GM21528 (cell line): ENCODE results near the gene RBBP5.

Source experiments
- ATAC-seq: cut with Tn5 transposase; IDR thresholded peaks from one replicate; pipeline ENCODE4 v1.9.1; 2021; ENCODE audit warnings: mild to moderate bottlenecking, moderate library complexity; ENCODE audit not compliant: unreplicated experiment, low FRiP score

Gene RBBP5

DNA sequence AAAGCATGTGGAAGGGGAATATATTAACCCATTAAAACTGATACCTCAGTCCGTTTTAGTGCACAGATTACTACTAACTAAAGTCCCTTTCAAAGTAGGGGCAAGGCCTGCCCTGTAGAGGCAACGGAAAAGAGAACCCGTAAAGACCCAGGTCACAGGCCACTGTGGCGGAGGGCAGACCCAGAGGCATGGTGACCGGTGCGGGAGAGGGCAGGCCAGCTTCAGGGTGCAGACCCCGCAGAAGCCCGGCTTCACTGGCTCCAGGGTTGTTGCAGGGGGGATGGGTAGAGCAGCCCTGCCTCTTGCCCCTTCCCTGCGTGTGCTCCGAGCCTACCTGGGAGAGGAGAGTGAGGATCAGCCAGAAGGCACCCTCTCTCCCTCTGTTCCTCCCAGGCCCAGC is 61.0 kb downstream of the RBBP5 start:
- no peak for ATAC-seq

DNA sequence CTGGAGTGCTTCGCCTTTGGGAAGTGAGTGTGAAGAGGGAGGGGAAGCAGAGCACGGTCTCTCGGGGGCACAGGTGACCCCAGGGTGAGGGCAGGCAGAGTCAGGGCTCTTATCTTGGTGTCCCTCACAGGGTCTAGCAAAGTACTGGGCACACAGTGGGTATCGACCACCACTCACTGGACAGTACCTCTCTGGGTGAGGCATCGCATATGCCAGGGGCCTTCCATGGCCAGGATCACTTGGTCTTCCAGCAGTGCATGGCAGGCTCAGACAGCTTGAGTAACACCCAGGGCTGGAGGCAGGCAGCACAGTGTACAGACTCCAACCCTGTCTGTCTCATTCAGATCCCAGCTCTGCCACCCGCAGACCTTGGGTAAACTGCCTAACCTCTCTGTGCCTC is 62.1 kb downstream of the RBBP5 start:
- no peak for ATAC-seq

DNA sequence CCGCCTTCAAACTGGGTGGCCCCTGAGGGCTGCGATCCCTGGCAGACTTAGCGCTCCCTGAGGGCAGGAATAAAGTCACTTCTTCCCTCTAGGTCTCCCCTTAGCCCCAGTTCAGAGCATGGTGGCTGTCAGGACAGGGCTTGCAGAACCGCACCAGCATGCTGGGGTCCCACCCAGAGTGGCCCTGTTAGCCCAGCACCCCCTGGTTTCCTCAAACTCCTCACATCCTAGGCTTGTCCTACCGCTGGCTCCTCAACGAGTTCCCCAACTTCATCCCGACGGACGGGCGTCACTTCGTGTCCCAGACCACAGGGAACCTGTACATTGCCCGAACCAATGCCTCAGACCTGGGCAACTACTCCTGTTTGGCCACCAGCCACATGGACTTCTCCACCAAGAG is 62.9 kb downstream of the RBBP5 start:
- no peak for ATAC-seq

DNA sequence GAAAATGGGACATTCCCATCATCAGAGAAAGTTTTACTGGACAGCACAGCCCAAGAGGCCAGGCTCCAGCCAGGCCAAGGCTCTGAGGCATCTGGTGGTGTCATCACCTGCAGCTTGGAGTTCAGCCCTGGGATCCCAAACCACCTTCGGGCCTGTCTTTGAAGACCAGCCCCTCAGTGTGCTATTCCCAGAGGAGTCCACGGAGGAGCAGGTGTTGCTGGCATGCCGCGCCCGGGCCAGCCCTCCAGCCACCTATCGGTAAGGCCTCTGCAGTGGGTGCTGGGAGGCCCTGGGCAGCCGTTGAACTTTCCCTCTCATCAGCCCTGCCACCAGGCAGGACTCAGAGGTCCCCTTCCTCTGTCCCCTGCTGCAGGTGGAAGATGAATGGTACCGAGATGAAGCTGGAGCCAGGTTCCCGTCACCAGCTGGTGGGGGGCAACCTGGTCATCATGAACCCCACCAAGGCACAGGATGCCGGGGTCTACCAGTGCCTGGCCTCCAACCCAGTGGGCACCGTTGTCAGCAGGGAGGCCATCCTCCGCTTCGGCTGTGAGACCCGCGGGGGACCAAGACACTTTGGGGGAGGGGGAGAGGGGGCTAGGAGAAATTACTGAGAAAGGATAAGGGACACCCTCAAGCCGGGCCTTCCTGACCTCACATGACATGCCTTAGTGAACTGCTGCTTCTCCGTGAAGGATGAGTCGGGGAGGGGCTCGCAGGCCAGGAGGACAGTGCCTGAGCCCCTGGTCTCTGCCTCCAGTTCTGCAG is 63.8 kb downstream of the RBBP5 start:
- ATAC-seq, result no peak

DNA sequence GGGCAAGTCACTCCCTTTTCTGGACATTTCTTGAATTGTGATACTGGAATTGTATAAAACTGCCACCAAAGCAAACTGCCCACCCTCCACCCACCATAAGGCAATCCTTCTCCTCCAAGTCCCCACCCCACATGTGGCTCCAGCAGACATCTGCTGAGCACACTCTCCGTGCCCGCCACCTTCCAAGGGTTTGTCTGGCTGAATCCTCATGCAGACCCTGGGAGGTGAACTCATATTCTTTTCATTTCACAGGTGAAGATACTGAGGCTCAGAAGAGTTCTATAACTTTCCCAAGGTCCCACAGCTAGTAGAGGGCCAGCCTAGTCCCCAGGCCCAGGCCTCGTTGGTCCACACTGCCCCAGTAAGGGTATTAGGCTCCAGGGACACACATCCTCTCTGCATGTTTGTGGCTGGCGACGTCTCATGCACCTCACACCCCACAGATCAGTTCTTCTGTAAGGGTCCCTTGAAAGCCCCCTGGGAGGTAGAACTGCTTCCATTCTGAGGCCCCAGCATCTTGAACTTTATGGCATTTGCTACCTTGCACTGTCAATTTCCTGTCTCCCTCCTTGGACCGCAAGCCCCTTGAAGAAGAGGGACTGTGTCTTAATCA is 64.7 kb downstream of the RBBP5 start:
- ATAC-seq, result no peak

DNA sequence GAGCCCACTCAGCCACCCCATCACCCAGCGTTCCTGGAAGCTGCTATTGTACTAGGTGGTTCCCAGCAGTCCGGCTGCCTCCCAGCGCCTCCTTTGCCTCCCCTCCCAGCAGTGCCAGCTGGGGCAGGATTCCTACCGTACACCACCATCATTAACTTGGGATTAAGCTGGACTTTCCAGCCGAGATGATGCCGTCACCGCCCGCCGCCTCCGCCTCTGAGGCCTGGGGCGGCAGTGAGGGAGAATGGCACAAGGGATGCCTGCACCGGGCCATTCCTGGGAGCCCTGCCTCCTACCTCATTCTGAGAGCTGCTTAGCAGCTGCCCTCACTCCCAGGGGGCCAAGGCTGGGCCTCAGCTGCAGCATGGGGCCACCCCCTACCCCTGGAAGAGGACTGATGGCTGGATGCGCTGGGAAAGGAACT is 65.6 kb downstream of the RBBP5 start:
- no peak for ATAC-seq

DNA sequence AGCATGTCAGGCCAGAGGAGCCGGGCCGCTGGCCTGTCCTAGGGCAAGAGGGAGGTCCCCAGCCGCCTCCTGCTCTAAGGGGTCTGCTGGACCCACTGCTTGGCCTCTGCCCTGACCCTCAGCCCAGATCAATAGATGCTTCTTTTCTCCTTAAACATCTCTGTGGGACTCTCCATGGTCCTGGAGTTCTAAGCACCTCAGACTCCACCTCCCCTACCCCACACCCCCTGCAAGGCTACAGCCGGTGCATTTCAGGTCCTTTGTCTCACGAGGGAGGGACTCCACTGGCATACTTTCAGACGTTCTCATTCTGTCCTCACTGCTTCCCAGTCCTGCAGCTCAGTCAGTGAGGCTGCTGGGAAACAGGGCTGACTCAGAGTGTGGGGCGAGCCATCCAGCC is 67.8 kb downstream of the RBBP5 start:
- no peak for ATAC-seq

DNA sequence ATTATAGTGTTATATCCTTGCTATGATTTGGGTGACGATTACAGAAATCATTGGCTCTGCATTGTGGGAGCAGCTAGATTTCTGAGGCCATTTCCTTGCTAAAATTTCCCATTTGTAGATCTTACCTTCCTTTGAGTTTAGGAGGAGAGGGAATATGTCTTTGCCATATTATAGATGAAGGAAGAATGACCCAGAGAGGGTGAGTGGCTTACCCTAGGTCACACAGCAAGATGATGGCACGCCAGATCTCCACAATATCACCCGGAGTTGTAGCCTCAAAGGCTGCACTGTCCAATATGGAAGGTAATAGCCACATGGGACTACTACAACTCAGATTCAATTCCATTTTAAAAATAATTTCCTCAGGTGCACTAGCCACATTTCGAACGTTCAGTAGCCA is 68.5 kb downstream of the RBBP5 start:
- no peak for ATAC-seq

DNA sequence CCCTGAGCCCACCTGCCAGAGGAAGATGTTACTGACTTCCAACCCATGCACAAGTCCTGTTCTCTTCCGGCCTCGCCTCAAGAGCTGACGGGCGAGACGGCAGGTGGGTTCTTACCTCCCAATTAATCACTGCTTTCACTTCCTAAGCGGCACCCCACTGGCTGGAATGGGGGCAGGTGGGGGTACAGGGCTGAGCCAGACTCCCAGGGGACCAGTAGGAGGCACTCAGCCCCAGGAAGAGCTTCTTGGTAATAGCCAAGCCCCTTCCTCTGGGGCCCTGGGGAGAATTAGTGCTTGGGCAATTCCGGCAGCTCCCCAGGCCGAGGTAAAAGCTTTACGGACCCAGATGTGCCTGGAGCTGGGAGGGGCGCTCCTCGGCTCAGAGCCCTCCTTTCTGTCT is 69.1 kb downstream of the RBBP5 start:
- no peak for ATAC-seq

DNA sequence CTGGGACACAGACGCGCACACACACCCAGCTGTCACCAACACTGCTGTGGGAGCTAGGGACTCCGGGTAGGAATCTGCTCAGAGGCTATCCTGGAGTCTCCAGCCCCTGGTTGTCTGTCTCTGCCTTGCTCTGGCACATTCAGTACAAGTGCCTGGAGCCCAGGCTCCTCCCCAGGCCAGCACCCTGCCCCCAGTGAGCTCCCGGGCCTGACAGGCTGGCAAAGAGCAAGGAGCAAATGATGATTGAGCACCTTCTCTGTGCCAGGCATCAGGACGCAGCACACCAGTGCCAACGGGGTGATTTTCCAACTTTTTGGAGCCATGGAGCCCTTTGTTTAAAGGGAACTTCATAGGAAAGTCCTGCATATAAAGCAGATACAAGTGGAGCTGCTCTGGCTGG is 72.3 kb downstream of the RBBP5 start:
- ATAC-seq, result no peak

DNA sequence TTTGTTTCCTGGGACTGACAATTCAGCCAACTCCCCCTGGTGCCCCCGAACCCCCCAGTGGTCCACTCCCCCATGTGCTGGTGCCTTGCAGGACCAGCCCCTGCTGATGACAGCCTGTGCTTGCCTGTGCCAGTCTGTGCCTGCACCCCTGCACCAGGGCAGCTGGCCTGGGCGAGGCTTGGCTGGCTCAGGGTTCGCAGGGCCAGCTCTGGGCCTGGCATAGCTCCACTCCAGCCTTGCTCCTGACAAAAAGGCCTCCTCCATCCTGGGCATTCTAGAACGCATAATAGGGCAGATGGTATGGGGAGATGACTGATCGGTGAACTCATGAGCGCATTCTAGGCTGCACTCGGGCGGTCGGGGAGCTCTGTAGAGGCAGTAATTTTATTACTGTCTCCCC is 73.4 kb downstream of the RBBP5 start:
- ATAC-seq, result no peak

DNA sequence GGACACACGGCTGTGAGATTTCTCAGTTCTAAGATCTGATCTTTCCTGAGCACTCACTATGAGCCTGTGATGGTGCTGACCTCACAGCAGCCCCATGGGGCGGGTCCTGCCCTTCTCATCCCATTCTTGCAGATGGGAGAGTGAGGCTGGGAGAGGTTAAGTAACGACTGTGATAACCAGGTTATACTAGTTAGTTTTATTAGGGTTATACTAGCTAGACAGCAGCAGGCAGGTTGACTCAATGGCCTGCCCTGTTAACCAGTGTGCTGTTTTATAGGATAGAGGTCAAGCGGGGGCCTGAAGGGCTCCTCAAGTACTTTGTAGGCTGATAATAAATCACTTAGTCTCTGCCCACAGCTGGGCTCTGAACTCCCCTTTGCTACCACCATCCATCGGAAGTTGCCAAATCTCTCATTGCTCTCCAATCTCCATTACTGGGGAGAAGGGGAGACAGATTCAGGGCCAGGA is 74.0 kb downstream of the RBBP5 start:
- no peak for ATAC-seq

DNA sequence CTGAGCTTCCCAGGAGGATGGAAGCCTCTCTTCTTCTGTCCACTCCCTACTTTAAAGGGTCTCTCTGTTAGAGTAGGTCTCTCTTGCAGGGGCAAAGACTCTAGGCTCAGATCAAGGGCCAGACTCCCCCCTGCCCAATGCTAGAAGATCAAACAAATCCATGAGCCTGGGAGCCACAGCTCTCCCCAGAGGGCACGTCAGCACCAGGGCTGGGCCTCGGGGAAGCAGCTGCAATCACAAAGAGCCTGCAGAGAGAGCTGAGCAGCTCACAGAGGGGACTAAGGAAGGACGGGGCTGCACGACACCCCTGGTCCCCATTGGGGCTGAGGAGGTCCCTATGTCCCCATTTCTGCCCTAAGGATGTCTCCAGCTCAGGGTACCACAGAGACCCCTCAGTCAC is 74.9 kb downstream of the RBBP5 start:
- no peak for ATAC-seq

DNA sequence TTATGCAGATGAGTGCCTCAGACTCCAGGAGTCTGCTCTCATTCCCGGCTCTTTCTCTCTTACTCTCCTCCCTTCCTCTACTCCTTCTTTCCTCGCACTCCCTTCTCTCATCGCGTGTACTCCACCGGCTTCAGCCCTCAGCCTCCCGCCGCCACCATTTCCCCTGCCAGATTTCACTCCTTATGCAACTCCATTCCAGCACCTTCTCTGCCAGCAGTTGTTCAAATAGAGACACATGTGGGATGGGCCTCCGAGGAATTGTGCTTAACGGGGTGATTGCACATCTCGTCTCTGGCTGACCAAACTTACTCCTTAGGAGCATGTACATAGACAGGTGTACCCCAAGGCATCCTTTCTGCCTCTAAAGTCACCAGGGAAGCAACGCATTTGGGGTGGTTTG is 76.6 kb downstream of the RBBP5 start:
- no peak for ATAC-seq

DNA sequence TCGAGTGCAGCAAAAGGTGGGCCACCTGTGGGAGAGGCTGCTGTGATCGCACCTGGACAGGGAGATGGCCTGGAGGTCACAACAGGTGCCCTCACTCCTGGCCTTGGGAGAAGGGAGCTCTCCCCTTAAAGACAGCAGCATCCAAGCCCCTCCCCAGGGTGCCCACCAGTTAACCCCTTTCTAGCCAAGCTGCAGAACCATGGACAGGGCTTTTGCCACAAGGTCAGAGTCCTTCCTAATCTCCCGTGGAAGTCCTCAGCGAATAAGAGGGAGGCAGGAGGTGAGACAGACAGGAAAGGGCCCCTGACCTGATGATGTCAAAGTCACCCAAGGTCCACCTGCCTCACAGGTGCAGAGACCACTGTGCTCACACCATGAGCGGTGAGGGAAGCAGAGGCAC is 77.0 kb downstream of the RBBP5 start:
- no peak for ATAC-seq

DNA sequence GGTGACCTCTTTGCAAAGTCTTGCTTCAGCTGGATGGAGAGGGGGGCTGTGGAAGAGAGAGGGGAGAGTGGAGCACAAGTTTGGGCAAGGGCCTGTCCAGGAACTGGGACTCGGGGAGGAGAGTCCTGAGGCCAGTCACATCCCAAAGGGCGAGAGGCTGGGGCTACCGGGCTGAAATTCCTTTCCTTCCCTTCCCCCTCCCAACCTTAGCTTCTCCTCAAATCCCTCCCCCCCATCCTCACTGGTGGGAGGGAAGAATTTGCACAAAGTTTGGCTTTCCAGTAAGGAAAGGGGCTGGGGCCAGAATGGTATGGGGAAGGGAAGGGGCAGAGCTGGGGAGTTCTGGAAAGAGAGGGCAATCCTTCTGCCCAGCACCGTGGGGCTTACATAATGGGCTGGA is 77.9 kb downstream of the RBBP5 start:
- ATAC-seq, result no peak

DNA sequence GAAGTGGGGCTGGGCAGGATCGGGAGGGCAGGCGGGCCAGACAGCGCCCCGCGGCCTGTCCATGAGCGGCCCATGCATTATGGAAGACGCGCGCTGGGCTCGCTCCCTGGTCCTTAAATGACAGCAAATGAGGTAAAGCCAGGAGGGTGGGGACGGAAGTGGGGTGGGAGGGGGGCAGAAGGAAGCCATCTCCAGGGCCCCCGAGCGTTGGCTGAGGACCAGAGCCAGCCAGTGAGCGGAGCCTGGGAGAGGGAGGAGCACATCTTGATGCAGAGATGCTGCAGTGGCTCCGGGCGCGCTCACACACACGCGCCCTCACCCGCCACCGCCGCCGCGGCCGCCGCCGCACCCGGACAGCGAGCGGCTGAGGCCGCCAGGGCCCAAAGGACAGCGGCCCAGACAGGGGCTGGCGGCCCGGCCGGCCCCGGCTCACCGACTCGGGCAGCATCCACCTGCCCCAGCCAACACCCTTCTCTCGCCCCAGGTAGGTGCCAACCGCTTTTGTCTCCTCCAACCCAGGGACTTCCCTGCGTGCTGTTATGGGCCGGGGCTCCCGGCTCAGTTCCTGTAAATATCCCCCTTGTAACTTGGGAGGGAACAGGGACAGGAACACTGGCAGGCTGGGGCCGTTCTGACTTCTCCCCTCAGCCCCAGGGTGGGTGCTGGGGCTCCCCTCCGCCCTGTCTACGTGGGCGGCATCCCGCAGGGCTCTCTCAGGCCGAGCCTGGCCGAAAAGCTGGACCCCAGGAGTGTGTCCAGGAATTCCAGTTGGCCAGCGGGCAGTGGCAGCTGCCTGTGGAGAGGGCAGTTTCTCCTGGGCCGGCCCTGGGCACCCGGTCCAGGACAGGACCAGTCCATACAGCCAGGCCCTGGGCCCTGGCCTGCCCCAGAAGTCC is 78.6 kb downstream of the RBBP5 start, which contains the start of gene CNTN2:
TSS of gene CNTN2 (plus strand) at position 302 of the 896 bp plus-strand sequence. CDS start 9,974 bp downstream, outside the sequence.
- ATAC-seq, result no peak

DNA sequence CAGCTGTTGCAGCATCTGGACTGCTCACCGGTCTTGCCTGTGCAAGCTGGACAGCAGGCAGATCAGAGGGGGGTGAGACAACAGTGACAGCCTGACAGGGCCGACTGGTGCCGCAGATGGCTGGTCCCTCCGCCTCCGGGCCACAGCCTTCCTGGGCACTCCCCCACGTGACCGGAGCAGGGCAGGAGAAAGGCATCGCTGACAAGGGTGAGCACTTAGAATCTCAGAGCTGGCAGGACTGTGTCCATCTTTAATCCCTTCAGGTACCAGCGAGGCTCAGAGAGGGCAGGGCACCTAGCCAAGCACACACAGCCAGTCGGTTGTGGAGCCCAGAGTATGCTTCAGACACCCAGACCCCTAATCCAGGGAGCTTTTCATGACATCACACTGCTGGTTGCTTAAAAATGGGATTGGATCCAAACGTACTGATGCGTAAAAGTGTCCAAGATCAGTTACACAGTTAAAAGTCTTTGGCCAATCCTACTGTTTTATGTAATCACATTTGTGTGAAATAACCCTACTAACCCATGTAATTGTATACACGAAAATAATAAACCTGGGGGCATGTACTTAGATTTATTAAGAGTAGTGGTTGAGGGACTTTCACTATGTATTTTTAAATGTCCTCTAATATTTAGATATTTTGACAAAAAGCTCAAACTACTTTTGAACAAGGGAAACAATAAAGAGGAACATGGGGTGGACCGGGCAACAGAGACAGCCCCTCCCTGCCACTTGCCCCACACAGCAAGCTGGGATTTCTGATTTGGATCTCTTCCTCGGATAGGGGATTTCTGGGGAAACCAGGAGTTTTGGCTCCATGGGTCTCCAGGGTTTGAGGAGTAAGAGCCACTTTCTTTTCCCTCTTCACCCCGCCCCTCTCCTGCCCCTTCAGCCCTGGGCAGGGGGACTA is 79.5 kb downstream of the RBBP5 start:
- ATAC-seq, result no peak

DNA sequence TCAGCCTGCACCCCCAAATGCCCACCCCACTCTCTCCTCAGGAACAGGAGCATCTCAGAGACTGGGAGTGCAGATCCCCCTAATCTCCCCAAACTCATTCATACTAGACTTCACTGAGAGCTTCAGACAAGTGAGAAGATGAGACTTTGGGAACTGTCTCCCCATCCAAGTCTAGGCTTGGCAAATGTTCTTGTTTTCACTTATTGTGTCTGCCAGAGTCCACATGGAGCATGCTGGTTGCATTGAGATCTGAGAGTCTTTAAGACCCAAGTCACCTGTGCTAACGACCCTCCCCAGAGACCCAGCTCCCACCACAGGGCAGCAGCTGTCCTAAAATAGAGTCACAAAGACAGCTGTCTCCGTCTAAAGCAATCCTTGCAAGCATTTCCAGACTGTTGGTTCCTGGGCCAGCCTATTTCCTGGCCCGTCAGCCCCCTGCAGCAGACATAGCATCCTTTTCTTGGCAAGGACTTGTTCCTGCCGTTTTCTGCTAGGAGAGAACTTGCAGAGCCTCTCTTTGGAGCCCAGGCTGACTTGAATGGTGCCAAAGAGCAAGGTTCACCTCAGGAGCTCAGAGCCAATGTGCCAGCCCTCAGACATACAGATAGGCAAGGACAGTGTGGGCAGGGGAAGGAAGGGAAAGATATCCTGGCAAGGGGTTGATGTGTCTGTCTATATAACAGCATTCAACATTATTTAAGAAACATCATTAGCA is 80.6 kb downstream of the RBBP5 start:
- no peak for ATAC-seq
